Measurements from ENCODE around the gene GRIA2. TPM values are rescaled to one million over a fixed set of nuclear protein-coding genes. Genes with fewer than 3 reads are reported as not detected.
A peak's percentile ranks its signal among the peaks of the same experiment; 100 is the strongest.
"Not testable (repeated sequence)": the region's sequence is repeated elsewhere in the genome, so short reads cannot be mapped to it uniquely, and the experiment has no call there.

Gene GRIA2
- not detected for total RNA-seq
- long read RNA-seq: 0 reads

GRCh38 chr4:157220371-157220881 is at the start of gene GRIA2:
Gene GRIA2 (plus strand): TSS chr4:157220728. CDS start chr4:157221043, 315 bp downstream.
- DNase-seq: no peak
- Histone ChIP-seq H3K4me1 (peaks cover 15% of the 10 kb centered on the region), H3K36me3 (no peaks in the 10 kb centered on the region), H3K9me3 (replicated peaks) (no peaks in the 10 kb centered on the region), H3K27me3 (ENCODE audit: low read depth) (peaks cover 77% of the 10 kb centered on the region), H3K4me3 (peak within 1 kb of the TSS; percentile 47), H3K27ac (replicated peaks) (no peak within 1 kb of the TSS)
- no peak for TF ChIP-seq CTCF (IDR thresholded peaks at IDR 0.05; ENCODE audit: borderline replicate concordance)
- intact Hi-C loops (cut with micrococcal nuclease): no loop called here

- H3K27me3 ChIP-seq (ENCODE audit: low read depth): no peaks in the 10 kb centered on the region
- no peaks in the 10 kb centered on the region for H3K9me3 ChIP-seq (replicated peaks)
- peak; percentile 23 for TF ChIP-seq CTCF (IDR thresholded peaks at IDR 0.05; ENCODE audit: borderline replicate concordance)
- DNase-seq: no peak
- no peaks in the 10 kb centered on the region for H3K36me3 ChIP-seq
- no peaks in the 10 kb centered on the region for H3K4me1 ChIP-seq
- intact Hi-C loops (cut with micrococcal nuclease): no loop called here
- no peak overlapping the region for H3K27ac ChIP-seq (replicated peaks)
- no peak overlapping the region for H3K4me3 ChIP-seq
Measured at GRCh38 chr4:157172011-157172410, 48.5 kb upstream of the GRIA2 start.

GRCh38 chr4:157180268-157180667 is 40.3 kb upstream of the GRIA2 start:
- H3K4me3 ChIP-seq; DNase-seq; intact Hi-C loops (cut with micrococcal nuclease); H3K27me3 ChIP-seq (ENCODE audit: low read depth); H3K9me3 ChIP-seq (replicated peaks); H3K36me3 ChIP-seq; H3K27ac ChIP-seq (replicated peaks); H3K4me1 ChIP-seq: not testable (repeated sequence)

- DNase-seq: no peak
- H3K4me1 ChIP-seq: no peaks in the 10 kb centered on the region
- no peaks in the 10 kb centered on the region for H3K36me3 ChIP-seq
- intact Hi-C loops (cut with micrococcal nuclease): no loop called here
- H3K9me3 ChIP-seq (replicated peaks): peaks cover 19% of the 10 kb centered on the region
- TF ChIP-seq CTCF (IDR thresholded peaks at IDR 0.05; ENCODE audit: borderline replicate concordance): no peak
- no peak overlapping the region for H3K27ac ChIP-seq (replicated peaks)
- H3K4me3 ChIP-seq: no peak overlapping the region
- no peaks in the 10 kb centered on the region for H3K27me3 ChIP-seq (ENCODE audit: low read depth)
Measured at GRCh38 chr4:157184300-157184699, 36.2 kb upstream of the GRIA2 start.

- Histone ChIP-seq H3K4me3 (no peak overlapping the region), H3K27me3 (ENCODE audit: low read depth) (no peaks in the 10 kb centered on the region), H3K36me3 (no peaks in the 10 kb centered on the region), H3K9me3 (replicated peaks) (peaks cover 28% of the 10 kb centered on the region), H3K4me1 (no peaks in the 10 kb centered on the region), H3K27ac (replicated peaks) (no peak overlapping the region)
- DNase-seq: no peak
- intact Hi-C loops (cut with micrococcal nuclease): no loop called here
- no peak for TF ChIP-seq CTCF (IDR thresholded peaks at IDR 0.05; ENCODE audit: borderline replicate concordance)
Measured at GRCh38 chr4:157185363-157185762, 35.2 kb upstream of the GRIA2 start.

- Histone ChIP-seq H3K27me3 (ENCODE audit: low read depth) (no peaks in the 10 kb centered on the region), H3K27ac (replicated peaks) (no peak overlapping the region), H3K36me3 (no peaks in the 10 kb centered on the region), H3K4me1 (no peaks in the 10 kb centered on the region), H3K9me3 (replicated peaks) (no peaks in the 10 kb centered on the region), H3K4me3 (no peak overlapping the region)
- intact Hi-C loops (cut with micrococcal nuclease): no loop called here
- DNase-seq: no peak
- TF ChIP-seq CTCF (IDR thresholded peaks at IDR 0.05; ENCODE audit: borderline replicate concordance): no peak
Measured at GRCh38 chr4:157195374-157195773, 25.2 kb upstream of the GRIA2 start.

All from left ventricle myocardium inferior (tissue), 1 donor.